DND-41 (cell line): ENCODE results near the gene POLR2F.
"Not testable (repeated sequence)": the region's sequence is repeated elsewhere in the genome, so short reads cannot be mapped to it uniquely, and the experiment has no call there.

Source experiments
- ATAC-seq: fragments of 200-7000 bp; cut with Tn5 transposase; 3 replicates; pipeline ENCODE4 v1.9.1; 2021; ENCODE audit warnings: low read depth; ENCODE audit not compliant: insufficient read depth
- DNase-seq: peaks from one replicate; pipeline ENCODE4 v3.0.0-alpha.2; 2020
- H2AFZ ChIP-seq: 2 replicates; pipeline ENCODE4 v1.6.0; 2012; ENCODE audit warnings: low read depth, low read length
- H3K27ac ChIP-seq: 2 replicates; pipeline ENCODE4 v1.5.1; 2012; ENCODE audit warnings: low read length, inconsistent platforms
- H3K27me3 ChIP-seq: fragments of 200-600 bp; sonication (generic); 2 replicates; pipeline ENCODE4 v1.6.0; 2012; ENCODE audit warnings: low read length, mild to moderate bottlenecking, inconsistent platforms; ENCODE audit not compliant: insufficient read depth, poor library complexity
- H3K36me3 ChIP-seq: 2 replicates; pipeline ENCODE4 v1.5.1; 2012; ENCODE audit warnings: low read length, inconsistent platforms; ENCODE audit not compliant: insufficient read depth
- H3K4me1 ChIP-seq: 2 replicates; pipeline ENCODE4 v1.5.1; 2012; ENCODE audit warnings: mild to moderate bottlenecking, low read length; ENCODE audit not compliant: insufficient read depth
- H3K4me2 ChIP-seq: 2 replicates; pipeline ENCODE4 v1.6.0; 2012; ENCODE audit warnings: mild to moderate bottlenecking, moderate library complexity, low read length, inconsistent platforms; ENCODE audit not compliant: insufficient read depth
- H3K4me3 ChIP-seq, 2 experiments: fragments of 200-600 bp in 1 of 2; shearing (Covaris generic) in 1 of 2; 2 replicates each; pipeline ENCODE4 v1.5.1; 2012 to 2016; ENCODE audit warnings: inconsistent platforms in 2 of 2, low read length in 2 of 2, mild to moderate bottlenecking in 2 of 2, low read depth in 1 of 2, moderate library complexity in 1 of 2
- H3K79me2 ChIP-seq: 2 replicates; pipeline ENCODE4 v1.6.0; 2012; ENCODE audit warnings: low read length, inconsistent platforms; ENCODE audit not compliant: insufficient read depth
- H3K9ac ChIP-seq: 2 replicates; pipeline ENCODE4 v1.6.0; 2012; ENCODE audit warnings: low read depth, mild to moderate bottlenecking, inconsistent platforms, low read length, moderate library complexity
- H3K9me3 ChIP-seq: 2 replicates; pipeline ENCODE4 v1.5.1; 2012; ENCODE audit warnings: low read length, moderate library complexity, mild to moderate bottlenecking, inconsistent platforms; ENCODE audit not compliant: insufficient read depth, severe bottlenecking
- H4K20me1 ChIP-seq: 2 replicates; pipeline ENCODE4 v1.6.0; 2012; ENCODE audit warnings: low read length; ENCODE audit not compliant: insufficient read depth
- EZH2 ChIP-seq: IDR thresholded peaks from 3 replicates; pipeline ENCODE4 v1.6.1; 2012; ENCODE audit warnings: borderline replicate concordance, low read depth, mild to moderate bottlenecking, moderate library complexity, low read length, inconsistent platforms; ENCODE audit not compliant: severe bottlenecking
- TF ChIP-seq, protein P1 (sequence below): IDR thresholded peaks from 2 replicates; pipeline ENCODE4 v1.5.1; 2012; ENCODE audit warnings: borderline replicate concordance, low read length, moderate library complexity, mild to moderate bottlenecking; ENCODE audit not compliant: poor library complexity, severe bottlenecking; ENCODE audit errors: extremely low read depth

Gene POLR2F

DNA sequence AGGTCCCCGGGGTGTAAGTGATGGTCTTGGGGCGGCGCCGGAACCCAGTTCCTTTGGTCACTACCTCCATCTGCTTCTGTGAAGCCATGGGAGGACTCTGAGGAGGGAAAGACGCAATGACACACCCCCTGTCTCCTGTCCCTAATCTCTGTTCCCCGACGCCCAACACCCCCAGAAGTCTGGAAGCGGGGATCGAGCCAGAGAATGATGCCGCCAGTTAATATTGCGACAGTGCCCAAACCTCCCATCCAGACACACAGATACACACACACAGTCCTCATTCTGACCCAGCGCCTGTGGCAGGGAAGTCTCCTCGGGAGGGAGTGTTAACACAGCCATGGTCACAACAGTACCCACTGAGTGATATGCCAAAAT lies 450 bp upstream of the POLR2F start:
- no peaks in the 10 kb centered on the region; the same call in 1 of the 2 replicates for H4K20me1 ChIP-seq
- TF ChIP-seq EZH2, result no peak
- TF ChIP-seq, protein P1, sequence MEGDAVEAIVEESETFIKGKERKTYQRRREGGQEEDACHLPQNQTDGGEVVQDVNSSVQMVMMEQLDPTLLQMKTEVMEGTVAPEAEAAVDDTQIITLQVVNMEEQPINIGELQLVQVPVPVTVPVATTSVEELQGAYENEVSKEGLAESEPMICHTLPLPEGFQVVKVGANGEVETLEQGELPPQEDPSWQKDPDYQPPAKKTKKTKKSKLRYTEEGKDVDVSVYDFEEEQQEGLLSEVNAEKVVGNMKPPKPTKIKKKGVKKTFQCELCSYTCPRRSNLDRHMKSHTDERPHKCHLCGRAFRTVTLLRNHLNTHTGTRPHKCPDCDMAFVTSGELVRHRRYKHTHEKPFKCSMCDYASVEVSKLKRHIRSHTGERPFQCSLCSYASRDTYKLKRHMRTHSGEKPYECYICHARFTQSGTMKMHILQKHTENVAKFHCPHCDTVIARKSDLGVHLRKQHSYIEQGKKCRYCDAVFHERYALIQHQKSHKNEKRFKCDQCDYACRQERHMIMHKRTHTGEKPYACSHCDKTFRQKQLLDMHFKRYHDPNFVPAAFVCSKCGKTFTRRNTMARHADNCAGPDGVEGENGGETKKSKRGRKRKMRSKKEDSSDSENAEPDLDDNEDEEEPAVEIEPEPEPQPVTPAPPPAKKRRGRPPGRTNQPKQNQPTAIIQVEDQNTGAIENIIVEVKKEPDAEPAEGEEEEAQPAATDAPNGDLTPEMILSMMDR, result no peak
- H3K9me3 ChIP-seq, result no peaks in the 10 kb centered on the region
- H3K79me2 ChIP-seq, result peaks cover 20% of the 10 kb centered on the region
- H3K27me3 ChIP-seq, result no peaks in the 10 kb centered on the region
- H3K9ac ChIP-seq, result peak overlapping the region; percentile 74
- H3K4me3 ChIP-seq, result peak overlapping the region; percentile 47 to 67; a peak in 3 of 4 replicates
- peak; percentile 56; the same call in 2 of the 3 replicates for ATAC-seq
- peak overlapping the region; percentile 97 for H3K4me2 ChIP-seq
- H3K36me3 ChIP-seq, result peaks cover 15% of the 10 kb centered on the region
- no peak for DNase-seq
- peaks cover 21% of the 10 kb centered on the region for H3K4me1 ChIP-seq
- H2AFZ ChIP-seq, result peak overlapping the region; percentile 84
- no peak overlapping the region for H3K27ac ChIP-seq

DNA sequence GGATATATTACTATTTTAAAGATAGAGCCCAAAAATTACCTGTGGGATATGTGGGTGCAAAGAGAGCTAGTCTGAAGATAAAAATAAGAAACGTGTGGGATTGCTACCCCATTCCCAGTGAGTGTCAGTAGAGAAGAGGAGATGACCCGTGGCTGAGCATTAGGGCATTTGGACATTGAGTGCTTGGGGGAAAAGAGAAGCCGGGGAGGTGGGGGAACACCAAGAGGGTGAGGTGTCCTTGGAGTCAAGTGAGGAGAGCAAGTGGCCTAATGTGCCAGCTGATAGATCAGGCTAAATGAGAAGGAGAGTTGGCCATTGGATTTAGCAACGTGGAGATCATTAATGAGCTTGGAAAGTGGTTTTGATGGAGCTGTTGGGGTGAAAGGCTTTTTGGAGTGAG lies 1.2 kb downstream of the POLR2F start:
- H3K4me1 ChIP-seq, result peaks cover 21% of the 10 kb centered on the region
- peaks cover 20% of the 10 kb centered on the region for H3K79me2 ChIP-seq
- H3K9me3 ChIP-seq, result no peaks in the 10 kb centered on the region
- TF ChIP-seq, protein P1, result no peak
- TF ChIP-seq EZH2, result no peak
- ATAC-seq, result no peak
- H3K9ac ChIP-seq, result peak overlapping the region; percentile 74
- DNase-seq, result no peak
- H3K36me3 ChIP-seq, result peaks cover 30% of the 10 kb centered on the region
- no peaks in the 10 kb centered on the region; the same call in none of the 2 replicates for H4K20me1 ChIP-seq
- H3K27me3 ChIP-seq, result no peaks in the 10 kb centered on the region
- no peak overlapping the region for H2AFZ ChIP-seq
- H3K27ac ChIP-seq, result no peak overlapping the region; the same call in 1 of the 2 replicates
- H3K4me2 ChIP-seq, result peak overlapping the region; percentile 97
- peak overlapping the region; percentile 47 to 67; a peak in 3 of 4 replicates for H3K4me3 ChIP-seq

DNA sequence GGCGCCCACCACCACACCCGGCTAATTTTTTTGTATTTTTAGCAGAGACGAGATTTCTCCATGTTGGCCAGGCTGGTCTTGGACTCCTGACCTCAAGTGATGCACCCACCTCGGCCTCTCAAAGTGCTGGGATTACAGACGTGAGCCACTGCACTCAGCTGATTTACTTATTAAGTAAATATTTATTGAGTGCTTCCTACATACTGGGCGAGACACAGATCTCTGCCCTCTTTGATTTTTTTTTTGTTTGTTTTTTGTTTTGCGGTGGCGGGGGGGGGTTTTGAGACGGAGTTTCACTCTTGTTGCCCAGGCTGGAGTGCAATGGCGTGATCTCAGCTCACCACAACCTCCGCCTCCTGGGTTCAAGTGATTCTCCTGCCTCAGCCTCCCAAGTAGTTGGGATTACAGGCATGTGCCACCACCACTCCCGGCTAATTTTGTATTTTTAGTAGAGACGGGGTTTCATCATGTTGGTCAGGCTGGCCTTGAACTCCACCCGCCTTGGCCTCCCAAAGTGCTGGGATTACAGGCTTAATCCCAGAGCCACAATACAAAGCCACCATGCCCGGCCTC lies 2.4 kb downstream of the POLR2F start:
- H3K9me3 ChIP-seq, H2AFZ ChIP-seq, H3K27me3 ChIP-seq, H3K4me3 ChIP-seq, H3K27ac ChIP-seq, H3K9ac ChIP-seq, DNase-seq, H3K4me2 ChIP-seq, H4K20me1 ChIP-seq, ATAC-seq: not testable (repeated sequence)
- Histone ChIP-seq H3K79me2 (peaks cover 20% of the 10 kb centered on the region), H3K36me3 (peaks cover 41% of the 10 kb centered on the region), H3K4me1 (peaks cover 21% of the 10 kb centered on the region)

DNA sequence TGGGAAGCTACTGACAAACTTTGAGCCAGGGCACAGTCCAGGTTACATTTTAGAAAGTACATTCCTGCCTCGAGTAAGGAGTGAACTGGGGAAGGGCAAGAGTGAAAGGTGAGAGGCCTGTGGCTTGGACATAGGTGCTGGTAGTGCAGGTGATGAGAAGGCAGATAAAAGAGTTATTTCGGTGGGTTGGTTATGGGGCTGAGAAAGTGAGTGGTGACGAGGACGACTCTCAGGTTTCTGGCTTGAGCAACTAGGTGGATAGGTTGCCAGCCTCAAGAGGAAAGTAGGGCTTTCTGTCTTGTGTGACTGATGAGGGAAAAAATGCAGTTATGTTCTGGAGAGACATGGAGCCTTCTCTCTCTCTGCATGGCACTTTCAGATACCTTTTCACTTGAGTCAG lies 3.7 kb downstream of the POLR2F start:
- no peak overlapping the region for H3K9ac ChIP-seq
- no peak overlapping the region for H3K27ac ChIP-seq
- ATAC-seq, result no peak
- H3K4me2 ChIP-seq, result no peak overlapping the region
- no peaks in the 10 kb centered on the region for H3K27me3 ChIP-seq
- peaks cover 20% of the 10 kb centered on the region for H3K79me2 ChIP-seq
- H3K4me1 ChIP-seq, result peaks cover 21% of the 10 kb centered on the region
- no peak for DNase-seq
- H4K20me1 ChIP-seq, result no peaks in the 10 kb centered on the region; the same call in none of the 2 replicates
- no peaks in the 10 kb centered on the region for H3K9me3 ChIP-seq
- TF ChIP-seq EZH2, result no peak
- TF ChIP-seq, protein P1, result no peak
- H2AFZ ChIP-seq, result no peak overlapping the region
- peaks cover 54% of the 10 kb centered on the region for H3K36me3 ChIP-seq
- H3K4me3 ChIP-seq, result no peak overlapping the region
